Endodermal cell (in vitro differentiated cells): Measurements from ENCODE around the gene RIMBP2. TPM values are rescaled to one million over a fixed set of nuclear protein-coding genes. Genes with fewer than 3 reads are reported as not detected.

ENCODE experiments used
- DNase-seq: peaks from one replicate; pipeline ENCODE4 v3.0.0-alpha.2; 2017
- H3K27ac ChIP-seq: 2 replicates; pipeline ENCODE4 v1.5.1; 2013; ENCODE audit warnings: mild to moderate bottlenecking, low read depth, low read length, moderate library complexity
- H3K27me3 ChIP-seq: 2 replicates; pipeline ENCODE4 v1.6.1; 2013; ENCODE audit warnings: mild to moderate bottlenecking, low read length, moderate library complexity; ENCODE audit not compliant: insufficient read depth, control insufficient read depth, poor library complexity, severe bottlenecking
- H3K36me3 ChIP-seq: 2 replicates; pipeline ENCODE4 v1.7.0; 2013; ENCODE audit warnings: mild to moderate bottlenecking, low read length, moderate library complexity; ENCODE audit not compliant: control insufficient read depth, insufficient read depth
- H3K4me1 ChIP-seq: one replicate; pipeline ENCODE4 v1.7.0; 2013; ENCODE audit warnings: low read length; ENCODE audit not compliant: control insufficient read depth, insufficient read depth
- H3K4me3 ChIP-seq: 2 replicates; pipeline ENCODE4 v1.5.1; 2013; ENCODE audit warnings: mild to moderate bottlenecking, low read length, moderate library complexity
- H3K9ac ChIP-seq: 2 replicates; pipeline ENCODE4 v1.6.1; 2013; ENCODE audit warnings: mild to moderate bottlenecking, low read length, moderate library complexity; ENCODE audit not compliant: poor library complexity, severe bottlenecking; ENCODE audit errors: extremely low read depth
- H3K9me3 ChIP-seq: 2 replicates; pipeline ENCODE4 v1.6.1; 2013; ENCODE audit warnings: mild to moderate bottlenecking, low read length, moderate library complexity; ENCODE audit not compliant: control insufficient read depth
- H3K27ac Mint-ChIP-seq: 2 replicates; pipeline ENCODE4 v1.8.0; 2020; ENCODE audit warnings: mixed read lengths
- H3K27me3 Mint-ChIP-seq: 2 replicates; pipeline ENCODE4 v1.8.0; 2021; ENCODE audit warnings: mild to moderate bottlenecking, mixed read lengths; ENCODE audit not compliant: insufficient read depth
- H3K36me3 Mint-ChIP-seq: 2 replicates; pipeline ENCODE4 v1.8.0; 2020; ENCODE audit warnings: low read depth, mixed read lengths
- H3K4me1 Mint-ChIP-seq: 2 replicates; pipeline ENCODE4 v1.8.0; 2020; ENCODE audit warnings: mixed read lengths
- H3K4me3 Mint-ChIP-seq: 2 replicates; pipeline ENCODE4 v1.8.0; 2020; ENCODE audit warnings: mild to moderate bottlenecking, moderate library complexity, mixed read lengths
- H3K9me3 Mint-ChIP-seq: 2 replicates; pipeline ENCODE4 v1.8.0; 2020; ENCODE audit warnings: mild to moderate bottlenecking, mixed read lengths
- WGBS, 2 experiments: methylation state at CpG; one replicate each; pipeline versions ENCODE4 v1.1.5 to v1.1.7; 2013; ENCODE audit warnings: missing lambda C conversion rate in 2 of 2, mixed read lengths in 1 of 2; ENCODE audit not compliant: insufficient coverage in 1 of 2, insufficient read length in 1 of 2; 5-methylcytosine and 5-hydroxymethylcytosine counted together
- total RNA-seq, 2 donors: library from RNA; stranded (reverse); fragmentation: NEBNext Ultra II Directional in 1 of 2; extraction: Animal tissue kit (Norgen Biotek cat#: 25700) in 1 of 2; gene quantifications; 2 replicates in 1 of 2; 3 replicates in 1 of 2; pipeline ENCODE4 v1.2.1, GENCODE V29; 2021
- TF ChIP-seq, protein P1 (sequence below): fragments of 200-600 bp; sonication (generic); conservative IDR thresholded peaks from 2 replicates; pipeline ENCODE4 v1.5.0; 2021; ENCODE audit warnings: antibody characterized with exemption, mild to moderate bottlenecking

Gene RIMBP2
- total RNA-seq, 2 donors from 2014 or later = 0.13 to 3.4 TPM

DNA sequence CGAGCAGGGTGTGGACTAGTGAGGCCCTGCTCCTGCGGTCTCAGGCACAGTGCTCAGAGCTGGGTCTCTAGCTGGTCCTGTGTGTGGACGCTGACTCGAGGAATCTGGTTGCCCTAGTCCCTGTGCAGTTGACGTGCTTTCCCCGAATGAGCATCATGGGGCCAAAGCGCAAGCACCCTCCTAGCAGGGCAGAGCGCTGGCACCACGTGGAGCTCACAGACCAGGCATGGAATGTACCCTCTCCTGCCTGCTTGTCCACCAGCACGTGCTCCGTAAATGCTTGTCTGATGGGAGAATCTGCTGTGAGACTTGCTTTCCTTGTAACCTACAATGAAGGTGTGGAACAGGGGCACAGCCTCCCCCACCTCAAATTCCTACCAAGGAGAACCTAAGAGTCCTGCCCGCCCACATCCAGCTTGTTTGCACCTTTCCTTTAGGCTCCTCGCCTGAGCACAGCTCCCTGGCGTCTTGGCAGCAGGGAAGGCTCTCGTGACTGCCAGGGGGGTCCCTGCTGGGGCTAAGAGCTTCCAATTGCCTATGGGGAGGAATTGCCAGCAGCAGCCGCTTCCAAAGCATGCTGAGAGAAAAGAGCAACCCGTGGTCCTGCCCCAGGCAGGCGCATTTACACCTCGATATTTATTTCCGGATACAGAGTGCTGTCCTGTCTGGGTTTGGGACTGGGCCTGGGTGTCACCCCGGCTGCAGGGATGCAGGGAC, 253.4 kb downstream of the RIMBP2 start:
- Mint-ChIP-seq H3K4me3 (no peak overlapping the region), H3K36me3 (peaks cover 2% of the 10 kb centered on the region), H3K9me3 (peaks cover 9% of the 10 kb centered on the region), H3K27ac (no peak overlapping the region), H3K27me3 (no peaks in the 10 kb centered on the region), H3K4me1 (peaks cover 12% of the 10 kb centered on the region)
- TF ChIP-seq, protein P1, sequence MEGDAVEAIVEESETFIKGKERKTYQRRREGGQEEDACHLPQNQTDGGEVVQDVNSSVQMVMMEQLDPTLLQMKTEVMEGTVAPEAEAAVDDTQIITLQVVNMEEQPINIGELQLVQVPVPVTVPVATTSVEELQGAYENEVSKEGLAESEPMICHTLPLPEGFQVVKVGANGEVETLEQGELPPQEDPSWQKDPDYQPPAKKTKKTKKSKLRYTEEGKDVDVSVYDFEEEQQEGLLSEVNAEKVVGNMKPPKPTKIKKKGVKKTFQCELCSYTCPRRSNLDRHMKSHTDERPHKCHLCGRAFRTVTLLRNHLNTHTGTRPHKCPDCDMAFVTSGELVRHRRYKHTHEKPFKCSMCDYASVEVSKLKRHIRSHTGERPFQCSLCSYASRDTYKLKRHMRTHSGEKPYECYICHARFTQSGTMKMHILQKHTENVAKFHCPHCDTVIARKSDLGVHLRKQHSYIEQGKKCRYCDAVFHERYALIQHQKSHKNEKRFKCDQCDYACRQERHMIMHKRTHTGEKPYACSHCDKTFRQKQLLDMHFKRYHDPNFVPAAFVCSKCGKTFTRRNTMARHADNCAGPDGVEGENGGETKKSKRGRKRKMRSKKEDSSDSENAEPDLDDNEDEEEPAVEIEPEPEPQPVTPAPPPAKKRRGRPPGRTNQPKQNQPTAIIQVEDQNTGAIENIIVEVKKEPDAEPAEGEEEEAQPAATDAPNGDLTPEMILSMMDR = no peak
- Histone ChIP-seq H3K27me3 (no peaks in the 10 kb centered on the region), H3K9ac (no peak overlapping the region), H3K4me1 (no peaks in the 10 kb centered on the region), H3K4me3 (no peak overlapping the region), H3K27ac (no peak overlapping the region), H3K36me3 (no peaks in the 10 kb centered on the region), H3K9me3 (peaks cover 7% of the 10 kb centered on the region)
- WGBS, 2 experiments = 87 to 91% methylated on average over 20 to 21 of the region's 21 CpGs
- DNase-seq = no peak

DNA sequence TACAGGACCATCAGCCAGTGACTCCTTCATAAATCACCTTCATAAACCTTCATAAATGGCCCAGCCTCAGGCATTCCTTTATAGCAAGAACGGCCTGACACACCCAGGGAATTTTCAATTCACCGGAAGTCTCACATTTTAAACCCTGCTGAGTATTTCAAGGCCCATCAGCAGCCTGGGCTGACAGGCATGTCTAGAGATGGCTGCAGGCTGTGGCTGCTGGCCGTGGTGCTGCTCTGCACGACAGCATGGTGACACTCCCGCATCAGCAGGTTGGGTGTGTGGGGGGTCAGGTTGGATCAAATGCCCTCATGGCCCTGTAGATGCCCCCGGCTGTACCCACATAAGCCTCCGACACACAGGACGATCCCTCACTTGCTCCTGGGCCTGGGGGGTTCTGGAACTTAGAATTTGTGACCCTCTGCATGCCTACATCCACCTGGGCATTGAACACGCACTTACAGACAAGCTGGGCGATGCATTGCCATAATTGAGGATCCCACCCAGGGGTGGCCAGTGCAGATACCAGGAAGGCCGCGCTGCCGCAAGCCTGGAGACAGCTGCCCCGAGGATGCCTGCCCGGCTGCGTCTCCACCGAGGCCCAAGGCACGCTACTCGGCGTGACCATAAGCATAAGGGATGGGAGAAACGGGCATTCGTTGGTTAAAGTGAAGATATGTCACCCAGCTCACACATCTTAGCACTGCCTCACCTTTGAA, 254.1 kb downstream of the RIMBP2 start:
- Histone ChIP-seq H3K9me3 (no peaks in the 10 kb centered on the region), H3K27ac (peak overlapping the region; percentile 44), H3K36me3 (no peaks in the 10 kb centered on the region), H3K4me3 (no peak overlapping the region), H3K4me1 (no peaks in the 10 kb centered on the region), H3K9ac (no peak overlapping the region), H3K27me3 (no peaks in the 10 kb centered on the region)
- peaks cover 1% of the 10 kb centered on the region for H3K9me3 Mint-ChIP-seq
- no peaks in the 10 kb centered on the region for H3K27me3 Mint-ChIP-seq
- peaks cover 12% of the 10 kb centered on the region for H3K4me1 Mint-ChIP-seq
- peak; percentile 84 for DNase-seq
- TF ChIP-seq, protein P1 = no peak
- no peaks in the 10 kb centered on the region for H3K36me3 Mint-ChIP-seq
- no peak overlapping the region for H3K4me3 Mint-ChIP-seq
- no peak overlapping the region for H3K27ac Mint-ChIP-seq
- WGBS, 2 experiments = 88 to 90% methylated on average over 6 to 22 of the region's 22 CpGs

DNA sequence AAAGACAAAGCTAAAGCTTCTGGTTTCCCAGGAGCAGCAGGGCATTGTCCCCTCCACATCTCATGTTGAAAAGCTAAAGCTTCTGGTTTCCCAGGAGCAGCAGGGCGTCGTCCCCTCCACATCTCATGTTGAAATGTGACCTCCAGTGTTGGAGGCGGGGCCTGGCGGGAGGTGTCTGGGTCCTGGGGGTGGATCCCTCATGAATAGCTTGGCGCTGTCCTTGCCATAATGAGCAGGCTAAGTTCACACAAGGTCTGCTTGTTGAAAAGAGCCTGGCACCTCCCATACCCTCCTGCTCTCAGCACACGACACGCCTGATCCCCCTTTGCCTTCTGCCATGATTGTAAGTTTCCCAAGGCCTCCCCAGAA, 254.7 kb downstream of the RIMBP2 start:
- H3K4me1 Mint-ChIP-seq = peaks cover 6% of the 10 kb centered on the region
- no peaks in the 10 kb centered on the region for H3K9me3 ChIP-seq
- no peak overlapping the region for H3K9ac ChIP-seq
- no peaks in the 10 kb centered on the region for H3K9me3 Mint-ChIP-seq
- 87 to 91% methylated on average over 4 to 7 of the region's 7 CpGs for WGBS, 2 experiments
- H3K36me3 Mint-ChIP-seq = no peaks in the 10 kb centered on the region
- H3K4me3 ChIP-seq = no peak overlapping the region
- H3K27me3 ChIP-seq = no peaks in the 10 kb centered on the region
- H3K36me3 ChIP-seq = no peaks in the 10 kb centered on the region
- no peak for DNase-seq
- no peak overlapping the region for H3K27ac Mint-ChIP-seq
- no peaks in the 10 kb centered on the region for H3K27me3 Mint-ChIP-seq
- H3K4me3 Mint-ChIP-seq = no peak overlapping the region
- H3K4me1 ChIP-seq = no peaks in the 10 kb centered on the region
- TF ChIP-seq, protein P1 = no peak
- peak overlapping the region; percentile 44 for H3K27ac ChIP-seq
